Measurements from ENCODE around the gene KLKB1. TPM values are rescaled to one million over a fixed set of nuclear protein-coding genes. Genes with fewer than 3 reads are reported as not detected.

The KLKB1 gene
- total RNA-seq (0.33 TPM), polyA plus RNA-seq (2.3 TPM)
- long read RNA-seq, donor 1, result 0 reads
- long read RNA-seq, donor 2, result 0 reads
- long read RNA-seq, donor 3, result 0 reads
- long read RNA-seq, donor 4, result 0 reads
- long read RNA-seq, donor 5, result 0 reads
- long read RNA-seq, donor 6, result 0 reads
- long read RNA-seq, donor 7, result 0 reads
- long read RNA-seq, donor 8, result 0 reads
- long read RNA-seq, donor 9, result 0 reads
- long read RNA-seq, donor 10, result 0 reads

GRCh38 chr4:186227221-186227620 is at the start of gene KLKB1:
Gene KLKB1, plus strand, starts transcription at chr4:186227507. Its CDS starts 689 bp downstream, at chr4:186228196.
- 90% methylated on average over 5 of the region's 5 CpGs for WGBS
- Histone ChIP-seq H3K4me1 (ENCODE audit: control insufficient read depth in 2 of 2, insufficient read depth in 2 of 2, low read length in 2 of 2) (no peaks in the 10 kb centered on the region), H3K27me3 (ENCODE audit: control insufficient read depth in 2 of 2, insufficient read depth in 1 of 2, low read length in 1 of 2) (no peaks in the 10 kb centered on the region), H3K27ac (ENCODE audit: low read depth in 1 of 2, low read length in 1 of 2) (no peak within 1 kb of the TSS), H3K4me3 (ENCODE audit: low read length in 2 of 2) (no peak within 1 kb of the TSS), H3K36me3 (ENCODE audit: control insufficient read depth in 2 of 2, insufficient read depth in 2 of 2, low read length in 1 of 2) (no peaks in the 10 kb centered on the region), H3K9me3 (ENCODE audit: control insufficient read depth in 2 of 2, insufficient read depth in 1 of 2, low read length in 1 of 2) (peaks cover 1 to 9% of the 10 kb centered on the region in 2 donors)
- no peak for DNase-seq (ENCODE audit: low read depth in 6 of 9, low spot score in 9 of 9)

- Histone ChIP-seq H3K27ac (ENCODE audit: low read depth in 1 of 2, low read length in 1 of 2) (no peak overlapping the region), H3K36me3 (ENCODE audit: control insufficient read depth in 2 of 2, insufficient read depth in 2 of 2, low read length in 1 of 2) (no peaks in the 10 kb centered on the region), H3K9me3 (ENCODE audit: control insufficient read depth in 2 of 2, insufficient read depth in 1 of 2, low read length in 1 of 2) (no peaks in the 10 kb centered on the region), H3K4me1 (ENCODE audit: control insufficient read depth in 2 of 2, insufficient read depth in 2 of 2, low read length in 2 of 2) (peaks cover 15 to 19% of the 10 kb centered on the region in 2 donors), H3K27me3 (ENCODE audit: control insufficient read depth in 2 of 2, insufficient read depth in 1 of 2, low read length in 1 of 2) (peaks cover 0 to 11% of the 10 kb centered on the region in 2 donors), H3K4me3 (ENCODE audit: low read length in 2 of 2) (no peak overlapping the region)
- DNase-seq (ENCODE audit: low read depth in 6 of 9, low spot score in 9 of 9), result no peak
- 99% methylated on average over 3 of the region's 3 CpGs for WGBS
Measured at GRCh38 chr4:186188107-186188506, 39.2 kb upstream of the KLKB1 start.

GRCh38 chr4:186189656-186190055 is 37.7 kb upstream of the KLKB1 start:
- 57% methylated on average over 4 of the region's 4 CpGs for WGBS

GRCh38 chr4:186190581-186191199 is 36.6 kb upstream of the KLKB1 start:
- Histone ChIP-seq H3K4me3 (ENCODE audit: low read length in 2 of 2) (peak overlapping the region; percentile 87 to 96), H3K9me3 (ENCODE audit: control insufficient read depth in 2 of 2, insufficient read depth in 1 of 2, low read length in 1 of 2) (no peaks in the 10 kb centered on the region), H3K27me3 (ENCODE audit: control insufficient read depth in 2 of 2, insufficient read depth in 1 of 2, low read length in 1 of 2) (peaks cover 0 to 11% of the 10 kb centered on the region in 2 donors), H3K4me1 (ENCODE audit: control insufficient read depth in 2 of 2, insufficient read depth in 2 of 2, low read length in 2 of 2) (peaks cover 15 to 19% of the 10 kb centered on the region in 2 donors), H3K36me3 (ENCODE audit: control insufficient read depth in 2 of 2, insufficient read depth in 2 of 2, low read length in 1 of 2) (no peaks in the 10 kb centered on the region), H3K27ac (ENCODE audit: low read depth in 1 of 2, low read length in 1 of 2) (peak overlapping the region; percentile 93 to 96)
- DNase-seq (ENCODE audit: low read depth in 6 of 9, low spot score in 9 of 9), result peak in 6 of 9 donors; percentile 5 to 59 (median 24)
- under 1% methylated on average over 34 of the region's 34 CpGs for WGBS

More at GRCh38 chr4:186189656-186190055, 37.7 kb upstream of the KLKB1 start:
- H3K27ac ChIP-seq (ENCODE audit: low read depth in 1 of 2, low read length in 1 of 2), result peak overlapping the region; percentile 64 to 93
- peak overlapping the region in 1 of 2 donors; percentile 87 for H3K4me3 ChIP-seq (ENCODE audit: low read length in 2 of 2)
- peaks cover 0 to 11% of the 10 kb centered on the region in 2 donors for H3K27me3 ChIP-seq (ENCODE audit: control insufficient read depth in 2 of 2, insufficient read depth in 1 of 2, low read length in 1 of 2)
- DNase-seq (ENCODE audit: low read depth in 6 of 9, low spot score in 9 of 9), result peak in 2 of 9 donors; percentile 29
- no peaks in the 10 kb centered on the region for H3K9me3 ChIP-seq (ENCODE audit: control insufficient read depth in 2 of 2, insufficient read depth in 1 of 2, low read length in 1 of 2)
- peaks cover 15 to 19% of the 10 kb centered on the region in 2 donors for H3K4me1 ChIP-seq (ENCODE audit: control insufficient read depth in 2 of 2, insufficient read depth in 2 of 2, low read length in 2 of 2)
- H3K36me3 ChIP-seq (ENCODE audit: control insufficient read depth in 2 of 2, insufficient read depth in 2 of 2, low read length in 1 of 2), result no peaks in the 10 kb centered on the region

GRCh38 chr4:186191200-186192065 is 35.9 kb upstream of the KLKB1 start, which contains the start of gene CYP4V2:
Gene CYP4V2, plus strand, starts transcription at chr4:186191567. Its CDS starts 257 bp downstream, at chr4:186191824.
- Histone ChIP-seq H3K9me3 (ENCODE audit: control insufficient read depth in 2 of 2, insufficient read depth in 1 of 2, low read length in 1 of 2) (no peaks in the 10 kb centered on the region), H3K36me3 (ENCODE audit: control insufficient read depth in 2 of 2, insufficient read depth in 2 of 2, low read length in 1 of 2) (no peaks in the 10 kb centered on the region), H3K27me3 (ENCODE audit: control insufficient read depth in 2 of 2, insufficient read depth in 1 of 2, low read length in 1 of 2) (peaks cover 0 to 11% of the 10 kb centered on the region in 2 donors), H3K4me3 (ENCODE audit: low read length in 2 of 2) (peak within 1 kb of the TSS; percentile 87 to 96), H3K27ac (ENCODE audit: low read depth in 1 of 2, low read length in 1 of 2) (peak within 1 kb of the TSS; percentile 93 to 96), H3K4me1 (ENCODE audit: control insufficient read depth in 2 of 2, insufficient read depth in 2 of 2, low read length in 2 of 2) (peaks cover 15 to 19% of the 10 kb centered on the region in 2 donors)
- peak in 8 of 9 donors; percentile 36 to 89 (median 70) for DNase-seq (ENCODE audit: low read depth in 6 of 9, low spot score in 9 of 9)
- under 1% methylated on average over 107 of the region's 107 CpGs for WGBS

- Histone ChIP-seq H3K4me3 (ENCODE audit: low read length in 2 of 2) (peak overlapping the region; percentile 87 to 96), H3K4me1 (ENCODE audit: control insufficient read depth in 2 of 2, insufficient read depth in 2 of 2, low read length in 2 of 2) (peaks cover 15 to 19% of the 10 kb centered on the region in 2 donors), H3K36me3 (ENCODE audit: control insufficient read depth in 2 of 2, insufficient read depth in 2 of 2, low read length in 1 of 2) (peaks cover 0 to 1% of the 10 kb centered on the region in 2 donors), H3K9me3 (ENCODE audit: control insufficient read depth in 2 of 2, insufficient read depth in 1 of 2, low read length in 1 of 2) (no peaks in the 10 kb centered on the region), H3K27ac (ENCODE audit: low read depth in 1 of 2, low read length in 1 of 2) (peak overlapping the region; percentile 75 to 96), H3K27me3 (ENCODE audit: control insufficient read depth in 2 of 2, insufficient read depth in 1 of 2, low read length in 1 of 2) (peaks cover 0 to 11% of the 10 kb centered on the region in 2 donors)
- WGBS, result 4% methylated on average over 22 of the region's 22 CpGs
- peak in 6 of 9 donors; percentile 21 to 57 (median 35) for DNase-seq (ENCODE audit: low read depth in 6 of 9, low spot score in 9 of 9)
Measured at GRCh38 chr4:186192066-186192612, 35.2 kb upstream of the KLKB1 start.

GRCh38 chr4:186193851-186194250 is 33.5 kb upstream of the KLKB1 start:
- H3K4me3 ChIP-seq (ENCODE audit: low read length in 2 of 2), result no peak overlapping the region
- 96% methylated on average over 5 of the region's 5 CpGs for WGBS
- H3K9me3 ChIP-seq (ENCODE audit: control insufficient read depth in 2 of 2, insufficient read depth in 1 of 2, low read length in 1 of 2), result no peaks in the 10 kb centered on the region
- H3K36me3 ChIP-seq (ENCODE audit: control insufficient read depth in 2 of 2, insufficient read depth in 2 of 2, low read length in 1 of 2), result peaks cover 0 to 4% of the 10 kb centered on the region in 2 donors
- no peak overlapping the region for H3K27ac ChIP-seq (ENCODE audit: low read depth in 1 of 2, low read length in 1 of 2)
- DNase-seq (ENCODE audit: low read depth in 6 of 9, low spot score in 9 of 9), result no peak
- peaks cover 0 to 11% of the 10 kb centered on the region in 2 donors for H3K27me3 ChIP-seq (ENCODE audit: control insufficient read depth in 2 of 2, insufficient read depth in 1 of 2, low read length in 1 of 2)
- peaks cover 15 to 19% of the 10 kb centered on the region in 2 donors for H3K4me1 ChIP-seq (ENCODE audit: control insufficient read depth in 2 of 2, insufficient read depth in 2 of 2, low read length in 2 of 2)

- peaks cover 0 to 4% of the 10 kb centered on the region in 2 donors for H3K36me3 ChIP-seq (ENCODE audit: control insufficient read depth in 2 of 2, insufficient read depth in 2 of 2, low read length in 1 of 2)
- H3K4me3 ChIP-seq (ENCODE audit: low read length in 2 of 2), result no peak overlapping the region
- DNase-seq (ENCODE audit: low read depth in 6 of 9, low spot score in 9 of 9), result no peak
- H3K27ac ChIP-seq (ENCODE audit: low read depth in 1 of 2, low read length in 1 of 2), result no peak overlapping the region
- H3K27me3 ChIP-seq (ENCODE audit: control insufficient read depth in 2 of 2, insufficient read depth in 1 of 2, low read length in 1 of 2), result peaks cover 0 to 6% of the 10 kb centered on the region in 2 donors
- WGBS, result 98% methylated on average over 6 of the region's 6 CpGs
- H3K9me3 ChIP-seq (ENCODE audit: control insufficient read depth in 2 of 2, insufficient read depth in 1 of 2, low read length in 1 of 2), result no peaks in the 10 kb centered on the region
- peaks cover 4 to 5% of the 10 kb centered on the region in 2 donors for H3K4me1 ChIP-seq (ENCODE audit: control insufficient read depth in 2 of 2, insufficient read depth in 2 of 2, low read length in 2 of 2)
Measured at GRCh38 chr4:186196063-186196462, 31.2 kb upstream of the KLKB1 start.

Data from thymus (tissue), 14 donors.